ENCODE results near the gene NPLOC4. TPM values are rescaled to one million over a fixed set of nuclear protein-coding genes. Genes with fewer than 3 reads are reported as not detected.

The NPLOC4 gene
- total and polyA plus RNA-seq, 2 of the 8 experiments (the other 6 are each of a cell fraction or from before 2014, with no cell fraction given), result 70.7 to 92.7 TPM

- no peak overlapping the region for H3K4me3 ChIP-seq (ENCODE audit: extremely low read depth in 1 of 4, insufficient read depth in 2 of 4, low read depth in 3 of 4, low read length in 4 of 4)
- H2BK20ac ChIP-seq (ENCODE audit: low read length), result no peak overlapping the region
- no peak overlapping the region for H3K56ac ChIP-seq (replicated peaks; ENCODE audit: insufficient read length, low read depth, low read length)
- H2AK5ac ChIP-seq (ENCODE audit: low read depth, low read length), result no peak overlapping the region
- H3K79me2 ChIP-seq (ENCODE audit: control insufficient read depth in 1 of 2, insufficient read depth in 2 of 2, low read length in 2 of 2), result peaks cover 7 to 16% of the 10 kb centered on the region in 2 experiments; a peak in 3 of 4 replicates
- H2BK120ac ChIP-seq (replicated peaks; ENCODE audit: low read depth, low read length), result no peak overlapping the region
- ChIA-PET CTCF (ENCODE audit: partially characterized antibody) (interaction anchor here (0.8 to 1.7 kb wide), 3 partner anchors 36 to 200 kb away, joined by 3 to 6 read pairs (median 3); no protein-coding TSS in a partner anchor), POLR2A (ENCODE audit: partially characterized antibody) (interaction anchor here (1.1 kb wide), 1 partner anchor 31 kb away, joined by 4 read pairs; no protein-coding TSS in a partner anchor)
- H3K23me2 ChIP-seq (ENCODE audit: low read depth, low read length), result peaks cover 3% of the 10 kb centered on the region; the same call in 1 of the 2 replicates
- no peak overlapping the region for H3K23ac ChIP-seq (ENCODE audit: insufficient read length)
- no peak overlapping the region for H2BK12ac ChIP-seq (ENCODE audit: low read depth, low read length)
- H3K18ac ChIP-seq (ENCODE audit: extremely low read depth, low read length), result no peak overlapping the region
- H4K8ac ChIP-seq (ENCODE audit: extremely low read depth, insufficient read depth, low read length), result no peak overlapping the region
- H3K9me3 ChIP-seq (ENCODE audit: insufficient read depth in 2 of 2, low read depth in 1 of 2, low read length in 1 of 2), result no peaks in the 10 kb centered on the region
- no peak overlapping the region for H2BK15ac ChIP-seq (ENCODE audit: low read length)
- FAIRE-seq (no peak), DNase-seq (ENCODE audit: low read depth in 1 of 2, low spot score in 2 of 2) (no peak)
- H4K91ac ChIP-seq (replicated peaks; ENCODE audit: insufficient read length, low read length), result no peak overlapping the region
- H3K27ac ChIP-seq (ENCODE audit: low read depth, low read length), result no peak overlapping the region
- H3K36me3 ChIP-seq (ENCODE audit: control insufficient read depth in 2 of 4, insufficient read depth in 4 of 4, low read length in 3 of 4), result no peaks in the 10 kb centered on the region
- no peak overlapping the region for H3K4ac ChIP-seq (replicated peaks; ENCODE audit: insufficient read length, low read depth, low read length)
- H4K20me1 ChIP-seq (replicated peaks in 1 of 2; ENCODE audit: control insufficient read depth in 1 of 2, insufficient read depth in 2 of 2, low read length in 2 of 2), result no peaks in the 10 kb centered on the region
- H4K5ac ChIP-seq (ENCODE audit: insufficient read length, low read depth, low read length), result no peak overlapping the region
- no peaks in the 10 kb centered on the region for H3K79me1 ChIP-seq (ENCODE audit: low read depth, low read length)
- no peaks in the 10 kb centered on the region for H3K27me3 ChIP-seq (replicated peaks in 1 of 4; ENCODE audit: control insufficient read depth in 3 of 4, extremely low read depth in 1 of 4, insufficient read depth in 3 of 4, low read length in 3 of 4)
- no peak overlapping the region for H2AFZ ChIP-seq (ENCODE audit: low read length)
- no peaks in the 10 kb centered on the region for H3K4me1 ChIP-seq (replicated peaks in 1 of 4; ENCODE audit: control insufficient read depth in 3 of 4, insufficient read depth in 4 of 4, low read length in 3 of 4)
- no peak overlapping the region for H3K9ac ChIP-seq (replicated peaks in 1 of 4; ENCODE audit: extremely low read depth in 1 of 4, low read depth in 3 of 4, low read length in 3 of 4)
- 91% methylated on average over 9 of the region's 9 CpGs; no CpG with 5 or more reads in 1 of the 2 experiments for WGBS, 2 experiments (ENCODE audit: extremely low coverage in 1 of 2, insufficient coverage in 1 of 2, insufficient read length in 1 of 2, insufficient replicate concordance in 2 of 2, low coverage in 1 of 2, low lambda C conversion rate in 2 of 2, missing lambda C conversion rate in 1 of 2)
- H3K4me2 ChIP-seq (ENCODE audit: insufficient read depth in 1 of 2, low read depth in 2 of 2, low read length in 2 of 2), result no peak overlapping the region
- no peak overlapping the region for H3K14ac ChIP-seq (ENCODE audit: insufficient read length)
- H2BK5ac ChIP-seq (ENCODE audit: low read depth, low read length), result no peak overlapping the region
- no peak for TF ChIP-seq HDAC2 (IDR thresholded peaks at IDR 0.05; ENCODE audit: borderline replicate concordance in 1 of 2, low read depth in 2 of 2, low read length in 2 of 2)
- no peak for TF ChIP-seq GABPA (IDR thresholded peaks at IDR 0.05; ENCODE audit: borderline replicate concordance, insufficient read depth, low read length)
- no peak for TF ChIP-seq CHD2 (IDR thresholded peaks at IDR 0.05; ENCODE audit: low read length)
- no peak for TF ChIP-seq ATF2 (IDR thresholded peaks at IDR 0.05; ENCODE audit: low read length)
- no peak for TF ChIP-seq KDM1A (IDR thresholded peaks at IDR 0.05; ENCODE audit: borderline replicate concordance, low read length)
- no peak for TF ChIP-seq CREB1 (IDR thresholded peaks at IDR 0.05)
- TF ChIP-seq RXRA (IDR thresholded peaks at IDR 0.05; ENCODE audit: insufficient read depth, low read depth, low read length), result no peak
- TF ChIP-seq TEAD4 (IDR thresholded peaks at IDR 0.05; ENCODE audit: low read depth, low read length), result no peak
- TF ChIP-seq EP300 (IDR thresholded peaks at IDR 0.05; ENCODE audit: borderline replicate concordance in 1 of 2, low read depth in 2 of 2, low read length in 2 of 2), result no peak
- no peak for TF ChIP-seq SIX5 (IDR thresholded peaks at IDR 0.05; ENCODE audit: low read depth, low read length)
- TF ChIP-seq RBBP5 (IDR thresholded peaks at IDR 0.05; ENCODE audit: borderline replicate concordance, low read depth, low read length), result no peak
- no peak for TF ChIP-seq MAFK (IDR thresholded peaks at IDR 0.05; ENCODE audit: low read depth, low read length)
These were observed 3.1 kb upstream of the NPLOC4 start for GRCh38 chr17:81640011-81640410.

All from H1 (cell line).